ENCODE measurements around the gene GPC5. TPM values are rescaled to one million over a fixed set of nuclear protein-coding genes. Genes with fewer than 3 reads are reported as not detected.

Gene GPC5
- total RNA-seq, 1 donor from 2014 or later: 0.57 TPM

- Mint-ChIP-seq H3K27ac (no peak overlapping the region), H3K36me3 (ENCODE audit: insufficient read depth) (no peaks in the 10 kb centered on the region), H3K4me3 (ENCODE audit: low read depth) (no peak overlapping the region), H3K4me1 (ENCODE audit: low read depth) (no peaks in the 10 kb centered on the region), H3K27me3 (peaks cover 4% of the 10 kb centered on the region), H3K9me3 (ENCODE audit: low read depth) (no peaks in the 10 kb centered on the region)
- TF ChIP-seq CTCF (IDR thresholded peaks at IDR 0.05; ENCODE audit: unreplicated experiment): no peak
- DNase-seq (ENCODE audit: low spot score, unreplicated experiment): no peak
These were observed 286.3 kb downstream of the GPC5 start for GRCh38 chr13:91684746-91685145.

- no peak overlapping the region for H3K27ac Mint-ChIP-seq
- no peak overlapping the region for H3K4me3 Mint-ChIP-seq (ENCODE audit: low read depth)
- no peaks in the 10 kb centered on the region for H3K36me3 Mint-ChIP-seq (ENCODE audit: insufficient read depth)
- no peaks in the 10 kb centered on the region for H3K4me1 Mint-ChIP-seq (ENCODE audit: low read depth)
- H3K27me3 Mint-ChIP-seq: no peaks in the 10 kb centered on the region
- no peak for DNase-seq (ENCODE audit: low spot score, unreplicated experiment)
- H3K9me3 Mint-ChIP-seq (ENCODE audit: low read depth): no peaks in the 10 kb centered on the region
- no peak for TF ChIP-seq CTCF (IDR thresholded peaks at IDR 0.05; ENCODE audit: unreplicated experiment)
These were observed 292.5 kb downstream of the GPC5 start for GRCh38 chr13:91690944-91691343.

GRCh38 chr13:91693466-91693865 is 295.0 kb downstream of the GPC5 start:
- Mint-ChIP-seq H3K36me3 (ENCODE audit: insufficient read depth) (no peaks in the 10 kb centered on the region), H3K4me1 (ENCODE audit: low read depth) (no peaks in the 10 kb centered on the region), H3K4me3 (ENCODE audit: low read depth) (no peak overlapping the region), H3K27ac (no peak overlapping the region), H3K9me3 (ENCODE audit: low read depth) (no peaks in the 10 kb centered on the region), H3K27me3 (no peaks in the 10 kb centered on the region)
- no peak for TF ChIP-seq CTCF (IDR thresholded peaks at IDR 0.05; ENCODE audit: unreplicated experiment)
- DNase-seq (ENCODE audit: low spot score, unreplicated experiment): no peak

DNA sequence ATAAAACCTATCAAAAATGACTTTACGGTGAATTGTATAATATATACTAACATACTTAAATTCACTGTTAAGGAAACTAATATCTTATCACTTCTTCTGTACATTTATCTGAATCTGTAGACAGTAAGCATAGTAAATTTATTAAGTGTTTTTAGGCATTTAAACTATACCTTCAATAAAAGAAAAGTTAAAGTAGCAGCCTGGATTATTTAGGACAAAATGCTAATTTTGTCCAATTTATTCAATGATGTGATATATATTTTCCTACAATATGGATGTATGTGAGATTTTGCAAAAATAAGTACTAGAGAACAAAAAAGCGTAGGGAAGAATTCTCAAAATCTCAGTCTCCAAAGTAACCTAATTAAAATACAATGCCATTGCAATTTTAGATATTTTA is 299.9 kb downstream of the GPC5 start:
- Mint-ChIP-seq H3K27me3 (no peaks in the 10 kb centered on the region), H3K27ac (no peak overlapping the region), H3K4me3 (ENCODE audit: low read depth) (no peak overlapping the region), H3K36me3 (ENCODE audit: insufficient read depth) (no peaks in the 10 kb centered on the region), H3K4me1 (ENCODE audit: low read depth) (no peaks in the 10 kb centered on the region), H3K9me3 (ENCODE audit: low read depth) (peaks cover 4% of the 10 kb centered on the region)
- DNase-seq (ENCODE audit: low spot score, unreplicated experiment): no peak
- TF ChIP-seq CTCF (IDR thresholded peaks at IDR 0.05; ENCODE audit: unreplicated experiment): no peak

DNA sequence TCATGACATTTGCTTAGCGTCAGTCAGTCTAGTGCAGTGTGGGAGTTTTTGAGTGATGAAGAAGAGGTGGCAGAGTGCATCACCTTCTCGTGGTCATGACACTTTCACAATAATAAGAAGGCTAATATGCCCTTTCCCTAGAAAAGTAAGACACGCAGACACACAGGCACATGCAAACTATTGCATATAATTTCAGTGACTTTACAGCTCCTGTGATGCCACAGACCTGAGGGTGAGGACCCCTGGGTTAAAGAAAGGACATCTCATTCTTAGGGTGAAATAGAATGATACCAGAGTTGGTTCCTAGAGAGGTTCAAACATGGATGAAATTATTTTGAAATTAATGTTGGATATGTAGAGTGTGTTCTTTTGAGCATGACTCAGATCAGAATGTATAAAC is 300.3 kb downstream of the GPC5 start:
- Mint-ChIP-seq H3K27me3 (no peaks in the 10 kb centered on the region), H3K27ac (no peak overlapping the region), H3K4me1 (ENCODE audit: low read depth) (no peaks in the 10 kb centered on the region), H3K4me3 (ENCODE audit: low read depth) (no peak overlapping the region), H3K36me3 (ENCODE audit: insufficient read depth) (no peaks in the 10 kb centered on the region), H3K9me3 (ENCODE audit: low read depth) (peaks cover 5% of the 10 kb centered on the region)
- DNase-seq (ENCODE audit: low spot score, unreplicated experiment): no peak
- TF ChIP-seq CTCF (IDR thresholded peaks at IDR 0.05; ENCODE audit: unreplicated experiment): no peak

All from progenitor cell of endocrine pancreas (in vitro differentiated cells).